ENCODE results near the gene CBX7. TPM values are rescaled to one million over a fixed set of nuclear protein-coding genes. Genes with fewer than 3 reads are reported as not detected.

CBX7 gene
- total and polyA plus RNA-seq, 2 of the 4 experiments (the other 2 are of a cell fraction), result 0.90 to 3.6 TPM

DNA sequence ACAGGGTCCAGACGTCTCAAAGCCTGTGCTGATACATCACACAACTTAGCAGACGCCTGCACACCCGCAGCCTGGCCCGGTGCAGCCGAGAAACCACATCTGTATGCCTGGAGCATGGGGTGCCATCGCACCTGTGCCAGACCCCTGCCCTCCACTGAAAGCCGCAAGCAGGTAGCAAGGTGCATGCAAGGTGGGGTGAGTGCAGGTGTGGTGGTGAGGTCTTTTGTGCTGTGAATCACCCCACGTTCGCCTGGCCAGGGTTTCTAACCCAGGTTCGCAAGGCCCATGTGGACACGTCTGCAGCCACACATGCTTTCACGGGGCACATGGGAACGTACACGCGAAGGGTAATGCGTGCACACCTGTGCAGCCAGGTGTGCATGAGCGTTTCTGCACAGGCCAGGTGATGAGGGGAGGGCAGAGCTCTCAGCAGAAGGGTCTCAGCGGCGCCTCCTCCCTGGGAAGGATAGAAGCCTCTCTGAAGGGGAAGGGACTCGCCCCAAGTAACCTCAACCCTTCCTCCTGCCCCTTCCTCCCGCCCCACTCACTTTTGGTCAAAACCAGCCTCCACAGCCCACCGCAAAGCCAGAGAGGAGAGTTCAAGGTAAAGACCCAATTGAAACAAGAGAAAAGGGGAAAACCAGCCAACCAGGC is 19.5 kb downstream of the CBX7 start:
- Histone ChIP-seq H3K9me1 (ENCODE audit: insufficient read depth, low read length) (no peaks in the 10 kb centered on the region), H3K9ac (ENCODE audit: low read depth, low read length) (no peak overlapping the region), H4K91ac (ENCODE audit: insufficient read depth, low read depth, low read length) (no peak overlapping the region), H3K79me1 (ENCODE audit: low read depth in 1 of 2, low read length in 2 of 2) (no peaks in the 10 kb centered on the region), H3K14ac (replicated peaks; ENCODE audit: low read depth, low read length) (no peak overlapping the region), H2AFZ (replicated peaks; ENCODE audit: low read length, poor library complexity) (no peak overlapping the region), H3K36me3 (ENCODE audit: control insufficient read depth, insufficient read depth, low read length) (no peaks in the 10 kb centered on the region), H3K9me3 (ENCODE audit: control insufficient read depth, insufficient read depth, low read length) (no peaks in the 10 kb centered on the region), H3K4me1 (ENCODE audit: control insufficient read depth, insufficient read depth, low read length) (peaks cover 8% of the 10 kb centered on the region), H2AK9ac (replicated peaks; ENCODE audit: low read depth, low read length, poor library complexity) (no peak overlapping the region), H3K56ac (ENCODE audit: extremely low read depth, insufficient read depth, low read length) (no peak overlapping the region), H2BK15ac (ENCODE audit: low read depth, low read length) (no peak overlapping the region), H4K8ac (ENCODE audit: low read depth in 2 of 2, low read length in 2 of 2) (no peak overlapping the region), H3K27ac (ENCODE audit: insufficient read depth, low read length) (no peak overlapping the region), H2AK5ac (ENCODE audit: low read depth, low read length) (no peak overlapping the region), H3K4ac (ENCODE audit: low read depth, low read length) (no peak overlapping the region), H3K18ac (ENCODE audit: low read depth, low read length) (no peak overlapping the region), H3K23ac (ENCODE audit: low read depth, low read length) (no peak overlapping the region), H2BK5ac (ENCODE audit: low read depth, low read length, poor library complexity, severe bottlenecking) (no peak overlapping the region), H3K27me3 (ENCODE audit: control insufficient read depth, insufficient read depth, low read length) (no peaks in the 10 kb centered on the region), H4K20me1 (ENCODE audit: insufficient read depth, low read length) (no peaks in the 10 kb centered on the region), H3K4me2 (ENCODE audit: low read depth, low read length) (no peak overlapping the region), H2BK20ac (ENCODE audit: low read depth, low read length) (no peak overlapping the region), H4K5ac (ENCODE audit: low read depth, low read length) (no peak overlapping the region), H2BK120ac (ENCODE audit: low read depth, low read length) (no peak overlapping the region), H3K4me3 (ENCODE audit: insufficient read depth, low read depth, low read length) (no peak overlapping the region)
- CTCF ChIA-PET, result no interaction called here
- 92% methylated on average over 4 of the region's 22 CpGs; no CpG with 5 or more reads in 1 of the 2 experiments for WGBS, 2 experiments (ENCODE audit: extremely low coverage in 2 of 2, insufficient read length in 1 of 2)
- intact Hi-C loops (cut with micrococcal nuclease) (no loop called here), dilution Hi-C loops (cut with HindIII; ENCODE audit: low sequenced_read_pairs, unreplicated experiment) (no loop called here), in situ Hi-C loops (cut with MboI; ENCODE audit: low sequenced_read_pairs) (no loop called here)
- DNase-seq, result no peak
- no peak for ATAC-seq (ENCODE audit: low read depth)
- POLR2A ChIA-PET (ENCODE audit: unreplicated experiment), result no interaction called here
- no peak for TF ChIP-seq RCOR1 (IDR thresholded peaks at IDR 0.05; ENCODE audit: insufficient replicate concordance, low read length)
- TF ChIP-seq RAD21 (IDR thresholded peaks at IDR 0.05; ENCODE audit: low read length), result no peak
- no peak for TF ChIP-seq MXI1 (IDR thresholded peaks at IDR 0.05; ENCODE audit: borderline replicate concordance, low read depth, low read length)
- no peak for TF ChIP-seq NFE2L2 (IDR thresholded peaks at IDR 0.05; ENCODE audit: low read depth, low read length)
- TF ChIP-seq, protein P1, sequence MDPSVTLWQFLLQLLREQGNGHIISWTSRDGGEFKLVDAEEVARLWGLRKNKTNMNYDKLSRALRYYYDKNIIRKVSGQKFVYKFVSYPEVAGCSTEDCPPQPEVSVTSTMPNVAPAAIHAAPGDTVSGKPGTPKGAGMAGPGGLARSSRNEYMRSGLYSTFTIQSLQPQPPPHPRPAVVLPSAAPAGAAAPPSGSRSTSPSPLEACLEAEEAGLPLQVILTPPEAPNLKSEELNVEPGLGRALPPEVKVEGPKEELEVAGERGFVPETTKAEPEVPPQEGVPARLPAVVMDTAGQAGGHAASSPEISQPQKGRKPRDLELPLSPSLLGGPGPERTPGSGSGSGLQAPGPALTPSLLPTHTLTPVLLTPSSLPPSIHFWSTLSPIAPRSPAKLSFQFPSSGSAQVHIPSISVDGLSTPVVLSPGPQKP (IDR thresholded peaks at IDR 0.05; ENCODE audit: borderline replicate concordance, low read depth, low read length), result no peak
- TF ChIP-seq CHD1 (IDR thresholded peaks at IDR 0.05; ENCODE audit: low read depth, low read length), result no peak
- TF ChIP-seq POLR2A (IDR thresholded peaks at IDR 0.05; ENCODE audit: low read depth, low read length), result no peak
- no peak for TF ChIP-seq MAFK (IDR thresholded peaks at IDR 0.05; ENCODE audit: low read depth, low read length)
- TF ChIP-seq FOS (IDR thresholded peaks at IDR 0.05; ENCODE audit: low read depth, low read length), result no peak
- no peak for TF ChIP-seq MAZ (IDR thresholded peaks at IDR 0.05; ENCODE audit: borderline replicate concordance, low read depth, low read length)
- no peak for TF ChIP-seq CTCF (conservative IDR thresholded peaks at IDR 0.05; ENCODE audit: low read depth, low read length)
- TF ChIP-seq, protein P2, sequence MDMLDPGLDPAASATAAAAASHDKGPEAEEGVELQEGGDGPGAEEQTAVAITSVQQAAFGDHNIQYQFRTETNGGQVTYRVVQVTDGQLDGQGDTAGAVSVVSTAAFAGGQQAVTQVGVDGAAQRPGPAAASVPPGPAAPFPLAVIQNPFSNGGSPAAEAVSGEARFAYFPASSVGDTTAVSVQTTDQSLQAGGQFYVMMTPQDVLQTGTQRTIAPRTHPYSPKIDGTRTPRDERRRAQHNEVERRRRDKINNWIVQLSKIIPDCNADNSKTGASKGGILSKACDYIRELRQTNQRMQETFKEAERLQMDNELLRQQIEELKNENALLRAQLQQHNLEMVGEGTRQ (IDR thresholded peaks at IDR 0.05; ENCODE audit: low read depth, low read length), result no peak
- TF ChIP-seq RFX5 (IDR thresholded peaks at IDR 0.05; ENCODE audit: low read depth, low read length), result no peak
- no peak for TF ChIP-seq SMC3 (IDR thresholded peaks at IDR 0.05; ENCODE audit: low read depth, low read length)
- TF ChIP-seq BHLHE40 (IDR thresholded peaks at IDR 0.05; ENCODE audit: low read depth, low read length), result no peak
- no peak for TF ChIP-seq CEBPB (IDR thresholded peaks at IDR 0.05; ENCODE audit: low read depth, low read length)
- BruUV-seq (replicated peaks), result no TSS peak

Measured in IMR-90 (cell line).